Chondrocyte (in vitro differentiated cells): ENCODE results near the gene PLOD3. TPM values are rescaled to one million over a fixed set of nuclear protein-coding genes. Genes with fewer than 3 reads are reported as not detected.
A peak's percentile ranks its signal among the peaks of the same experiment; 100 is the strongest.

Experiments used
- DNase-seq: peaks from one replicate; pipeline ENCODE4 v3.0.0; 2021; ENCODE audit warnings: mixed read lengths, low spot score
- H3K27ac Mint-ChIP-seq: one replicate; pipeline ENCODE4 v1.8.0; 2021; ENCODE audit warnings: mild to moderate bottlenecking, moderate library complexity, mixed read lengths; ENCODE audit not compliant: unreplicated experiment
- H3K27me3 Mint-ChIP-seq: 2 replicates; pipeline ENCODE4 v1.8.0; 2021; ENCODE audit warnings: low read depth, mixed read lengths
- H3K36me3 Mint-ChIP-seq: 2 replicates; pipeline ENCODE4 v1.8.0; 2021; ENCODE audit warnings: low read depth, mixed read lengths
- H3K4me1 Mint-ChIP-seq: 2 replicates; pipeline ENCODE4 v1.8.0; 2021; ENCODE audit warnings: low read depth, mild to moderate bottlenecking, mixed read lengths
- H3K4me3 Mint-ChIP-seq: one replicate; pipeline ENCODE4 v1.8.0; 2021; ENCODE audit warnings: mild to moderate bottlenecking, moderate library complexity, mixed read lengths; ENCODE audit not compliant: unreplicated experiment
- H3K9me3 Mint-ChIP-seq: 2 replicates; pipeline ENCODE4 v1.8.0; 2021; ENCODE audit warnings: low read depth, mixed read lengths
- CTCF ChIP-seq: fragments of 200-600 bp; sonication (generic); IDR thresholded peaks from 2 replicates; pipeline ENCODE4 v1.5.0; 2021; ENCODE audit warnings: antibody characterized with exemption, mild to moderate bottlenecking, moderate library complexity
- total RNA-seq: library from RNA; stranded (reverse); gene quantifications from 3 replicates; pipeline ENCODE4 v1.2.1, GENCODE V29; 2021

Gene PLOD3
- total RNA-seq, 1 donor from 2014 or later, result 156 TPM

- no peak for DNase-seq
- no peak for TF ChIP-seq CTCF
- Mint-ChIP-seq H3K9me3 (no peaks in the 10 kb centered on the region), H3K4me3 (no peak overlapping the region), H3K27ac (no peak overlapping the region), H3K36me3 (peaks cover 2% of the 10 kb centered on the region), H3K4me1 (peaks cover 55% of the 10 kb centered on the region), H3K27me3 (peaks cover 56% of the 10 kb centered on the region)
These were observed 50.3 kb downstream of the PLOD3 start for GRCh38 chr7:101166909-101167644.

- Mint-ChIP-seq H3K36me3 (peaks cover 2% of the 10 kb centered on the region), H3K4me3 (no peak overlapping the region), H3K27ac (no peak overlapping the region), H3K4me1 (peaks cover 52% of the 10 kb centered on the region), H3K9me3 (no peaks in the 10 kb centered on the region), H3K27me3 (peaks cover 53% of the 10 kb centered on the region)
- DNase-seq, result no peak
- TF ChIP-seq CTCF, result no peak
These were observed 50.8 kb downstream of the PLOD3 start for GRCh38 chr7:101166648-101166908.

- Mint-ChIP-seq H3K4me1 (peaks cover 47% of the 10 kb centered on the region), H3K27ac (peak overlapping the region; percentile 14), H3K27me3 (peaks cover 48% of the 10 kb centered on the region), H3K4me3 (peak overlapping the region; percentile 72), H3K9me3 (no peaks in the 10 kb centered on the region), H3K36me3 (peaks cover 2% of the 10 kb centered on the region)
- TF ChIP-seq CTCF, result no peak
- DNase-seq, result no peak
These were observed 51.3 kb downstream of the PLOD3 start for GRCh38 chr7:101165958-101166647.

GRCh38 chr7:101165075-101165957 lies 52.1 kb downstream of the PLOD3 start, which contains the start of gene VGF:
TSS of gene VGF (minus strand) at chr7:101165569. CDS start at chr7:101164843, 726 bp downstream.
- Mint-ChIP-seq H3K4me1 (peaks cover 40% of the 10 kb centered on the region), H3K27ac (peak within 1 kb of the TSS; percentile 27), H3K27me3 (peaks cover 40% of the 10 kb centered on the region), H3K9me3 (no peaks in the 10 kb centered on the region), H3K4me3 (peak within 1 kb of the TSS; percentile 72), H3K36me3 (peaks cover 2% of the 10 kb centered on the region)
- DNase-seq, result peak; percentile 95
- TF ChIP-seq CTCF, result no peak
